ENCODE results near the gene SOX12.

The SOX12 gene

GRCh38 chr20:295804-296203 is 29.5 kb upstream of the SOX12 start:
- Histone ChIP-seq H3K36me3 (ENCODE audit: control insufficient read depth in 1 of 2, insufficient read depth in 2 of 2, low read depth in 1 of 2, low read length in 2 of 2) (peaks cover 0 to 11% of the 10 kb centered on the region in 2 experiments), H3K9me3 (ENCODE audit: control insufficient read depth, low read length) (no peaks in the 10 kb centered on the region), H2BK12ac (ENCODE audit: low read length in 2 of 2) (no peak overlapping the region), H3K4me3 (ENCODE audit: insufficient read depth in 1 of 2, low read depth in 1 of 2, low read length in 2 of 2) (peak overlapping the region in 1 of 2 experiments; percentile 99), H2AK5ac (ENCODE audit: low read length, severe bottlenecking) (no peak overlapping the region), H3K18ac (ENCODE audit: low read depth in 1 of 2, low read length in 2 of 2) (no peak overlapping the region), H3K27ac (ENCODE audit: low read length, poor library complexity, severe bottlenecking) (no peak overlapping the region), H4K91ac (ENCODE audit: low read length) (no peak overlapping the region), H3K79me1 (replicated peaks; ENCODE audit: low read length, poor library complexity, severe bottlenecking) (peaks cover 5% of the 10 kb centered on the region), H3K23ac (ENCODE audit: low read length in 2 of 2) (no peak overlapping the region), H2BK5ac (ENCODE audit: low read depth, low read length, poor library complexity, severe bottlenecking) (no peak overlapping the region), H3K4me2 (ENCODE audit: low read length, poor library complexity, severe bottlenecking) (no peak overlapping the region), H2AFZ (ENCODE audit: low read depth, low read length) (no peak overlapping the region), H2BK15ac (ENCODE audit: low read depth, poor library complexity, severe bottlenecking) (peak overlapping the region; percentile 26), H3K4ac (ENCODE audit: low read depth in 1 of 2, low read length in 2 of 2) (no peak overlapping the region), H2BK120ac (ENCODE audit: low read depth, low read length) (no peak overlapping the region), H3K14ac (ENCODE audit: low read length in 2 of 2) (no peak overlapping the region), H4K8ac (ENCODE audit: low read length) (no peak overlapping the region), H3K9ac (ENCODE audit: low read length) (peak overlapping the region; percentile 32), H3K4me1 (ENCODE audit: control insufficient read depth, insufficient read depth, low read depth, low read length) (peaks cover 9% of the 10 kb centered on the region), H3K27me3 (ENCODE audit: control insufficient read depth in 1 of 2, insufficient read depth in 1 of 2, low read length in 2 of 2) (no peaks in the 10 kb centered on the region)
- WGBS, result 93% methylated on average over 3 of the region's 4 CpGs
- no peak for DNase-seq

GRCh38 chr20:297098-297924 is 28.0 kb upstream of the SOX12 start, which contains the start of gene ZCCHC3:
Gene ZCCHC3, plus strand, starts transcription at chr20:297570. Its CDS starts 17 bp downstream, at chr20:297587.
- Histone ChIP-seq H3K4me2 (ENCODE audit: low read length, poor library complexity, severe bottlenecking) (peak within 1 kb of the TSS; percentile 82), H3K9me3 (ENCODE audit: control insufficient read depth, low read length) (no peaks in the 10 kb centered on the region), H2AFZ (ENCODE audit: low read depth, low read length) (no peak within 1 kb of the TSS), H2BK120ac (ENCODE audit: low read depth, low read length) (peak within 1 kb of the TSS; percentile 96), H3K14ac (ENCODE audit: low read length in 2 of 2) (peak within 1 kb of the TSS; percentile 97 to 98), H3K18ac (ENCODE audit: low read depth in 1 of 2, low read length in 2 of 2) (peak within 1 kb of the TSS; percentile 96 to 97), H3K4me3 (ENCODE audit: insufficient read depth in 1 of 2, low read depth in 1 of 2, low read length in 2 of 2) (peak within 1 kb of the TSS; percentile 86 to 99), H2BK15ac (ENCODE audit: low read depth, poor library complexity, severe bottlenecking) (peak within 1 kb of the TSS; percentile 95), H3K27me3 (ENCODE audit: control insufficient read depth in 1 of 2, insufficient read depth in 1 of 2, low read length in 2 of 2) (no peaks in the 10 kb centered on the region), H2BK12ac (ENCODE audit: low read length in 2 of 2) (peak within 1 kb of the TSS; percentile 55 to 60), H4K8ac (ENCODE audit: low read length) (peak within 1 kb of the TSS; percentile 83), H2AK5ac (ENCODE audit: low read length, severe bottlenecking) (no peak within 1 kb of the TSS), H4K91ac (ENCODE audit: low read length) (peak within 1 kb of the TSS; percentile 71), H3K36me3 (ENCODE audit: control insufficient read depth in 1 of 2, insufficient read depth in 2 of 2, low read depth in 1 of 2, low read length in 2 of 2) (peaks cover 0 to 11% of the 10 kb centered on the region in 2 experiments), H3K9ac (ENCODE audit: low read length) (peak within 1 kb of the TSS; percentile 98), H3K4ac (ENCODE audit: low read depth in 1 of 2, low read length in 2 of 2) (peak within 1 kb of the TSS; percentile 97 to 100), H3K23ac (ENCODE audit: low read length in 2 of 2) (peak within 1 kb of the TSS; percentile 86 to 90), H3K4me1 (ENCODE audit: control insufficient read depth, insufficient read depth, low read depth, low read length) (peaks cover 15% of the 10 kb centered on the region), H2BK5ac (ENCODE audit: low read depth, low read length, poor library complexity, severe bottlenecking) (peak within 1 kb of the TSS; percentile 99), H3K27ac (ENCODE audit: low read length, poor library complexity, severe bottlenecking) (peak within 1 kb of the TSS; percentile 90), H3K79me1 (replicated peaks; ENCODE audit: low read length, poor library complexity, severe bottlenecking) (peaks cover 5% of the 10 kb centered on the region)
- peak; percentile 97 for DNase-seq
- 1% methylated on average over 71 of the region's 99 CpGs for WGBS

- Histone ChIP-seq H2AFZ (ENCODE audit: low read depth, low read length) (no peak overlapping the region), H3K4me3 (ENCODE audit: insufficient read depth in 1 of 2, low read depth in 1 of 2, low read length in 2 of 2) (peak overlapping the region; percentile 86 to 99), H2BK15ac (ENCODE audit: low read depth, poor library complexity, severe bottlenecking) (peak overlapping the region; percentile 95), H2AK5ac (ENCODE audit: low read length, severe bottlenecking) (peak overlapping the region; percentile 5), H2BK120ac (ENCODE audit: low read depth, low read length) (peak overlapping the region; percentile 96), H3K18ac (ENCODE audit: low read depth in 1 of 2, low read length in 2 of 2) (peak overlapping the region; percentile 96 to 97), H3K4me2 (ENCODE audit: low read length, poor library complexity, severe bottlenecking) (peak overlapping the region; percentile 76), H3K27me3 (ENCODE audit: control insufficient read depth in 1 of 2, insufficient read depth in 1 of 2, low read length in 2 of 2) (no peaks in the 10 kb centered on the region), H3K79me1 (replicated peaks; ENCODE audit: low read length, poor library complexity, severe bottlenecking) (peaks cover 5% of the 10 kb centered on the region), H3K9ac (ENCODE audit: low read length) (peak overlapping the region; percentile 98), H3K14ac (ENCODE audit: low read length in 2 of 2) (peak overlapping the region; percentile 97 to 98), H4K91ac (ENCODE audit: low read length) (peak overlapping the region; percentile 71), H2BK5ac (ENCODE audit: low read depth, low read length, poor library complexity, severe bottlenecking) (peak overlapping the region; percentile 99), H4K8ac (ENCODE audit: low read length) (peak overlapping the region; percentile 83), H2BK12ac (ENCODE audit: low read length in 2 of 2) (peak overlapping the region; percentile 14 to 29), H3K27ac (ENCODE audit: low read length, poor library complexity, severe bottlenecking) (peak overlapping the region; percentile 80), H3K23ac (ENCODE audit: low read length in 2 of 2) (peak overlapping the region; percentile 86 to 90), H3K9me3 (ENCODE audit: control insufficient read depth, low read length) (no peaks in the 10 kb centered on the region), H3K36me3 (ENCODE audit: control insufficient read depth in 1 of 2, insufficient read depth in 2 of 2, low read depth in 1 of 2, low read length in 2 of 2) (peaks cover 0 to 11% of the 10 kb centered on the region in 2 experiments), H3K4ac (ENCODE audit: low read depth in 1 of 2, low read length in 2 of 2) (peak overlapping the region; percentile 97 to 100), H3K4me1 (ENCODE audit: control insufficient read depth, insufficient read depth, low read depth, low read length) (peaks cover 15% of the 10 kb centered on the region)
- DNase-seq, result peak; percentile 66
- WGBS, result under 1% methylated on average over 72 of the region's 75 CpGs
Measured at GRCh38 chr20:297925-298775, 27.2 kb upstream of the SOX12 start.
